ENCODE results near the gene BBS10. TPM values are rescaled to one million over a fixed set of nuclear protein-coding genes. Genes with fewer than 3 reads are reported as not detected.
"Not testable (repeated sequence)": the region's sequence is repeated elsewhere in the genome, so short reads cannot be mapped to it uniquely, and the experiment has no call there.

The BBS10 gene
- polyA plus RNA-seq, 3 donors: 27.9 to 30.1 (median 29.2) TPM

GRCh38 chr12:76340680-76341435 is 7.4 kb downstream of the BBS10 start:
- DNase-seq: no peak

GRCh38 chr12:76337583-76337982 is 10.6 kb downstream of the BBS10 start:
- DNase-seq: no peak

DNA sequence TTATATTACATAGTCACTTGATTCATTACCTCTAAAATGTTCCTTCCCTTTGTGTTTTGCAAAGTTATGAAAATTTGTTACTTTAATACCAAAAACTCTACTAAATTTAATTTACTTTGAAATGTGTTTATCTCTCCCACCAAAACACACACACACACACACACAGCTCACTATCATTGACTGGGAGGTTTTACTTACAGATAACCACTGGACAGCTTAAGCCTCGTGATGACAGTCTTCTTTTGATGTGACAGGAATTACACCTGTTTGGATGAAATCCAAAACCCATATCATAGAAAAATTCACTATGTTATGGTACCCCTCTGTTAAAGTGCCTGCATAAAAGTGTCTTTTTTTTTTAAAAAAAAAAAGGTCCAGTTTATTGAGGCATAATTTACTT is 15.6 kb downstream of the BBS10 start:
- DNase-seq: no peak

- no peak for DNase-seq
These were observed 18.6 kb downstream of the BBS10 start for GRCh38 chr12:76329606-76330005.

DNA sequence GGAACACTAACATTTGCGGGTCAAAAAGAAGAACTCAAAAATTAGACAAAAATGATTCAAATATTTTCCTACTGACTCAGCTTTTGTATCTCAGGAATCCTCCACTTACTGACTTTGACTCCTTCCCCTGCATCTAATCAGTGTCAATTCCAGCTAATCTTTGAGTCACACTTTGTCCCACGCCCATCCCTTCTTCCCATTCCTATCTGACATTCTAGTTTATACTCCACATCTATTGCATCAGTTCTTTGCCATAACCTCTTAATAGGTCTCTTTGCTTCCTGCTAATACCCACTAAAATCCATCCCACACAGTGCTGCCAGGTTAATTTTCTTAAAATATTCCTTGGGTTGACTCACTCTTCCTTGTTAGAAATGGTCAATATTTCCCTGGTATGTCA is 19.1 kb downstream of the BBS10 start:
- DNase-seq: no peak

- not testable (repeated sequence) for DNase-seq
These were observed 28.5 kb downstream of the BBS10 start for GRCh38 chr12:76319595-76320319.

DNA sequence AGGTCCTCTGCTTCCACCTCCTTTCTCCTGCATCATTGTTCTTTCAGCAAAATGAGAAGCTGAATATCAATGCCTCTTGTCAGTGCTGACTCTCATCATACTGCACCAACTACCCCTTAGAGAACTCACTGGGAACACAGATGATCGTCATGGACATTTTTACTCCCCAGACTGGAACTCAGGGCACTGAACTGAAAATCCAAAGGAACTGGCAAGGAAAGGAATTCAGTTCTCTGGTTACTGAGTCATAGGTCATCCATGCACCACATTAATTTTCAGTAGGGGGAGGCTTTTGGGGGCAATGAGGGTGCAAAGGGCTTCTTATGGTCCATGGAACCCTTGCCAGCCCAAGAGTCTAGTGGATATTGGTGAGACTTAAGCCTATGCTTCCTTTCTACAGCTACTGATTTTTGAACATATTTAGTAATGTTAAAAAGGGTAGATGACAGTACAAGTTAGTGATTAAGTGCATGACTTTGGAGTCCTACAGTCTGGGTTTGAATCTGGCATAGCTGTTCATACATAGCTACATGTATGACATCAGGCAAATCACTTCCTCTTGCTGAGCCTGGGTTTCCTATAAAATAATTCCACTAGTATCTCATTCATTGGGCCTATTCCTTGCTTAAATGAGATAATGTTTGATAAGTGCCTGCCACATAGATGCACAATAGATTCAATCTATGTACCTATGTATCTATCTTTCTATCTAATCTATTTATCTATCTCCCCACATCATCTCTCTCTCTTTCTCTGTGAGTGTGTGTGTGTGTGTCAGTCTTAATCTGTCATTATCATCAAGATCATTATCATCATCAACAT is 29.2 kb downstream of the BBS10 start:
- no peak for DNase-seq

GRCh38 chr12:76317976-76318375 is 30.2 kb downstream of the BBS10 start:
- DNase-seq: no peak

- no peak for DNase-seq
These were observed 31.7 kb downstream of the BBS10 start for GRCh38 chr12:76316468-76316867.

DNA sequence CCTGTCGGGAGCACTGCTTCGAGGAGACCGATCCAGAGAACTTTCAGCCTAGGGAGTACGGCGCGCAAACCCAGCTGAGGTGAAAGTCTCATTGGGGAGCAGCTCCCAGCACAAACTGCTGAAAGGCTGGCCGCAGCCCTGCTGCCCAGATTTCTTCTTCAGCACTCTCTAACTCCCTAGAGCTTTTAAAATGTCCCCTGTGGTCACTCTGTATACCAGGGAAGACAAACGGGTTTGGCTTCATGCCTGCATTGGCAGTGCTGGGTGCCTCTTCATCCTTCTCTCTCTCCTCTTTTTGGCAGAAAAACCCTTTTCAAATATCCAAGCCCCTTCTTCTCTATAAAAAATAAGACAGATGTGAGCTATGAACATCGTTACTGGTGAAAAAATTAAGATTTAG is 34.9 kb downstream of the BBS10 start:
- DNase-seq: no peak

DNA sequence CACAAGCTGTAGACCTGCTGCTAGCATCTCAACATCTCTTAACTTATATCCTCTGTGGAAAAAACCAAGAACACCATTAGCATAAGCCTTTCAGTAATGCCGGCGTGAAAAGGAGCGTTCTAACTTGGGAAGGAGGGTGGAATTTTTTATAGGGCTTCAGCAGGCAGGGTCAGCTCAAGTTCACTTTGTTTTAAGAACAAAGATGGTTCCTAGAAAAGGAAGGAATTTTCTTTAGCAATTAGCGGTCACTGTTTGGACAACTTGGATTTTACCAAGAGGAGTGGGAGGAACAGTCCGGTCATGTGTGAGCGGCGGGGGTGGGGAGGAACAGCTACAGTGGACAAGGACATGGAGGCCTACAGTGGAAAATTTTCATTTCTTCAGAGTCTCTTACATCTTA is 35.9 kb downstream of the BBS10 start:
- peak; percentile 2 for DNase-seq

- no peak for DNase-seq
These were observed 36.4 kb downstream of the BBS10 start for GRCh38 chr12:76311796-76312195.

- no peak for DNase-seq
These were observed 38.1 kb downstream of the BBS10 start for GRCh38 chr12:76310110-76310509.

DNA sequence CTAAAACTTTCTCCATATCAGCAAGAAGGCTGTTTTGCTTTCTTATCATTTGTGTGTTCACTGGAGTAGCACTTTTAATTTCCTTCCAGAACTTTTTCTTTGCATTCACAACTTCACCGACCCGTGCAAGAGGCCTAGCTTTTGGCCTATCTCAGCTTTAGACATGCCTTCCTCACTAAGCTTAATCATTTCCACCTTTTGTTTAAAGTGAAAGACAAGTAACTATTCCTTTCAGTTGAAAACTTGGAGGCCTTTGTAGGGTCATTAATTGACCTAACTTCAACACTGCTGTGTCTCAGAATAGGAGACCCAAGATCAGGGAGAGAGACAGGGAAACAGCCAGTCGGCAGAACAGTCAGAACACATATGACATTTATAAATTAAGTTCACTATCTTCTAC is 39.3 kb downstream of the BBS10 start:
- DNase-seq: no peak

DNA sequence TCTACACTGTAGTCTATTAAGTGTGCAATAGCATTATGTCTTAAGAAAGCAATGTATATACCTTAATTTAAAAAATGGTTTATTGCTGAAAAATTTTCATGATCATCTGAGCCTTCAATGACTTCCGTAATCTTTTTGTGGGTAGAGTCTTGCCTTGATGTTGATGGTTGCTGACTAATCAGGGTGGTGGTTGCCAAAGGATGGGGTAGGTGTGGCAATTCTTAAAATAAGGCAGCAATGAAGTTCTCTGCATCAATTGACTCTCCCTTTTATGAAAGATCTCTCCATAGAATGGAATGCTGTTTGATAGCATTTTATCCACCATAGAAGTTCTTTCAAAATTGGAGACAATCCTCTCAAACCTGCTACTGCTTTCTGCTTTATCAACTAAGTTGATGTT is 41.1 kb downstream of the BBS10 start:
- no peak for DNase-seq

- DNase-seq: no peak
These were observed 44.2 kb downstream of the BBS10 start for GRCh38 chr12:76303989-76304460.

DNA sequence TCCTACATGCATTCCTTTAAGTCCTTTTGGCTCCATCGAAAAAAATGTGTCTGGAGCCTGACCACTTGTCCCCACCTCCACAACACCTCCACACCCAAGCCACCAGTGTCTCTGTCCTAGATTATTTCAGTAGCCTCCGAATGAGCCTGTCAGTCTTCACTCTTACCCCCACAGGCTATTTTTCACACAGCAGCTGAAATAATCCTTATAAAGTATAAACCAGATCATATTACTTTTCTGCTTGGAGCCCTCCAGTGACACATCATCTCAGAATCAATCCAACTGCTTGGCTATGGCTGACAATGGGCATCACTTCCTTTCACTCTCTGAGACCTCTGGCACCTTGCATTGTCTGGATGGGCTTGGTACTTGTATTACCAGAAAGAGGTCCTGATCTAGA is 44.9 kb downstream of the BBS10 start:
- DNase-seq: no peak

DNA sequence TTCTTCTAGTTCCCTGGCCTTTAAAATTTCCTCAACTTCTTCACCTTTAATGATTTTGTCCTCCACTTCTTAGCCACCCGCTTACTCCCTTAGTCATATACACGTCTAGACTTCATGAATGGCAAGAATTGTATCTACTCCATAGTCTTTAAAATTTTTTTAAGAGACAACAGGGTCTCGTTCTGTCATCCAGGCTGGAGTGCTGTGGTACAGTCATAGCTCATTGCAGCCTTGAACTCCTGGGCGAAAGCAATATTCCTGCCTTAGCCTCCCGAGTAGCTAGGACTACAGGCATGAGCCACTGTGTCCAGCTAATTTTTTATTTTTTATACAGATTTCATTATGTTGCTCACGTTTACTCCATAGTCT is 47.9 kb downstream of the BBS10 start:
- DNase-seq: no peak

GRCh38 chr12:76299536-76300296 is 48.5 kb downstream of the BBS10 start:
- DNase-seq: no peak
